Epithelial cell of proximal tubule (primary cell): ENCODE data around the gene NOP14. TPM values are rescaled to one million over a fixed set of nuclear protein-coding genes. Genes with fewer than 3 reads are reported as not detected.

Experiments
- DNase-seq: peaks from one replicate; pipeline ENCODE4 v3.0.0-alpha.2; 2011; ENCODE audit warnings: low read depth
- H3K4me3 ChIP-seq: 2 replicates; pipeline ENCODE4 v1.5.1; 2011; ENCODE audit warnings: low read depth, mild to moderate bottlenecking, low read length
- CTCF ChIP-seq: conservative IDR thresholded peaks from 2 replicates; pipeline ENCODE4 v1.5.1; 2012; ENCODE audit warnings: low read depth, mild to moderate bottlenecking, low read length
- total RNA-seq: library from RNA; depleted of rRNA; stranded (reverse); fragments of >200 nt; gene quantifications from 2 replicates; pipeline ENCODE4 v1.2.3, GENCODE V29; 2015

NOP14 gene
- total RNA-seq = 26.0 and 35.1 TPM in 2 replicates

- DNase-seq = peak; percentile 63
- TF ChIP-seq CTCF = peak; percentile 14
- peak within 1 kb of the TSS; percentile 87 for H3K4me3 ChIP-seq
Measured at GRCh38 chr4:2963175-2963965, at the start of gene NOP14, which contains the start of gene GRK4. Gene NOP14, minus strand, starts transcription at chr4:2963406. Its CDS starts 87 bp downstream, at chr4:2963319. Gene GRK4, plus strand, starts transcription at chr4:2963571. Its CDS starts 500 bp downstream, at chr4:2964071.

GRCh38 chr4:3011456-3012220 lies 48.4 kb upstream of the NOP14 start:
- TF ChIP-seq CTCF = no peak
- H3K4me3 ChIP-seq = no peak overlapping the region
- no peak for DNase-seq

GRCh38 chr4:3010998-3011397 lies 47.8 kb upstream of the NOP14 start:
- DNase-seq = no peak
- TF ChIP-seq CTCF = no peak
- H3K4me3 ChIP-seq = no peak overlapping the region

- DNase-seq = no peak
- H3K4me3 ChIP-seq = no peak overlapping the region
- no peak for TF ChIP-seq CTCF
Measured at GRCh38 chr4:3010577-3010976, 47.4 kb upstream of the NOP14 start.

- peak; percentile 26 for TF ChIP-seq CTCF
- no peak overlapping the region for H3K4me3 ChIP-seq
- no peak for DNase-seq
Measured at GRCh38 chr4:3009422-3009821, 46.2 kb upstream of the NOP14 start.

- H3K4me3 ChIP-seq = no peak overlapping the region
- TF ChIP-seq CTCF = no peak
- no peak for DNase-seq
Measured at GRCh38 chr4:3007724-3008123, 44.5 kb upstream of the NOP14 start.
